HG03108 (cell line): ENCODE results near the gene PDGFB.

ENCODE experiments used
- ATAC-seq: cut with Tn5 transposase; IDR thresholded peaks from one replicate; pipeline ENCODE4 v1.9.1; 2021; ENCODE audit warnings: moderate library complexity; ENCODE audit not compliant: unreplicated experiment

Gene PDGFB

DNA sequence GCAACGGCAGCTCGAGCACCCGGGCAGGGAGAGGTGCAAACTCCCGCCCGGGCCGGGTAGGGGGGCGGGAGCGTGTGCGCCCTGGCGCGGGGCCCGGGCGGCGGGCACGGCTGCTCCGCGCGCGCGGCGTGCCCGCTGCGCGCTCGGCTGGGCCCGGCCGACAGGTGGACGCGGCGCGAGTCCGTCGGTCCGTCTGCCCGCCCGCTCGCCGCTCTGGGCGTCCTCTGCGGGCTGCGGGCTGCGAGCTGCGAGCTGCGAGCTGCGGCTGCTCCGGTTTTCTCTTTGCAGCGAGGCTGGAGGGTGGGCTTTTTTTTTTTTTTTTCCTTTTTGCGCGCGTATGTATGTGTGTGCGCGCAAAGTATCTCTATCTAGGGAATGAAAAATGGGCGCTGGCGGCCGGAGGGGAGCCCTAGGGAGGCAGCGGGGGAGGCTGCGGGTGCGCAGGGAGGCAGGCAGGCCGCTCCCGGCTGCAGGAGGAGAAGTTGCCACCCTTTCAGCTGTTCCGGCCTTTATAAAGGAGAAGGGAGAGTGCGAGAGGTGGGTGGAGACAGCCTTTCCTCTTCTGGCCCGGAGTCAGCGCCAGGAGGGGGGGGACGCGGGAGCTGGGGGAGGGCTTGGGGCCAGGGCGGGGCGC lies at the start of gene PDGFB:
Gene PDGFB, minus strand, starts transcription at position 487 of the 634 bp plus-strand sequence. CDS start 1,019 bp downstream, outside the sequence.
- no peak for ATAC-seq

DNA sequence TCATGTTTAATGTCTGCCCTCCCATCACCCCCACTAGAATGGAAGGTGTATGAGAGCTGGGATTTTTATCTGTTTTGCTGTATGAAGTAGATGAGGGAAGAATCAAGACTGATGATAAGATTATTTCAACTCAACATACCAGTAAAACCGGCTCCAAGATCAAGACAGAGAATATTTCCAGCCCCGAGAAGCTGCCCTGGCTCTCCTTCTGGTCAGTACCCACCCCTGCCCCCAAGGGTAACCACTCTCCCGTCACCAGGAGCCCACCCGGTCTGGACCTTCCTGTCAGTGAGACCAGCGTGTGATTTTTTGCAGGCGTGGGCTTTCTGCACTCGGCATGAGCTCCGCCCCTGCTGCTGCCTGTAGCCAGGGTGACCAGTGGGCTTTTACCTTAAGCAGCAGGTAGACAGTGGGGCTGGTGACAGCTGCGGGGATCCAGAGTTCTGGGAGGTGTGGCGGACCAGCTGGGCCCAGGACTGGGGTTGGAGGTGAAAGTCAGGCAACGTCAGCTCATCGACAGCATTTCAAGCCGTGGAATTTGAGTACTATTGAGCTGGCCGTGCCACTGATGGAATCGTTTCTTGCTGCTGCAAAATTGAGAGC lies 49.1 kb upstream of the PDGFB start:
- ATAC-seq = no peak

DNA sequence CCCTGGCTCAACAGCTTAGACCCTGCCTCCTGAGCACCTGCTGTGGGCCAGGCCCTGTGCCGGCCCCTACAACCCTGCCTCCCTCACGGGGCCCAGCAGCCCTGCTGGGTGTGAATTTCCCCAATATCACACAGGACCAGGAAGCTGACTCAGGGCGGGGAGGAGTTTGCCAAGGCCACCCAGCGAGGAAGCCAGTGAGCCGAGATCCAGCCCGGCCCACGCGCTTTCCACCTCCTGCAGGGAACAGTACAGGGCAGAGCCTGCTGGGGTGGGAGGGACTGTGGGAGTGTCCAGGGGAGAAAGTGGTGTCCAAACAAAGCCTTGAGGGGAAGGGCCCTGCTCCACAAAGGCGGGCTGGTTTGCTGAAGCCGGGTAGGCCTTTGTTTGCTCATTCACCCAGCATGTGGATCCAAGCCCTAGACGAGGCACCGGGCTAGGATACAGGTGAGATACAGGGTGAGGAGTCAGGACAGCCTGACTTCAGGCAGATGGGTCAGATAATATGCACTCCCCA lies 47.8 kb upstream of the PDGFB start:
- ATAC-seq = no peak

DNA sequence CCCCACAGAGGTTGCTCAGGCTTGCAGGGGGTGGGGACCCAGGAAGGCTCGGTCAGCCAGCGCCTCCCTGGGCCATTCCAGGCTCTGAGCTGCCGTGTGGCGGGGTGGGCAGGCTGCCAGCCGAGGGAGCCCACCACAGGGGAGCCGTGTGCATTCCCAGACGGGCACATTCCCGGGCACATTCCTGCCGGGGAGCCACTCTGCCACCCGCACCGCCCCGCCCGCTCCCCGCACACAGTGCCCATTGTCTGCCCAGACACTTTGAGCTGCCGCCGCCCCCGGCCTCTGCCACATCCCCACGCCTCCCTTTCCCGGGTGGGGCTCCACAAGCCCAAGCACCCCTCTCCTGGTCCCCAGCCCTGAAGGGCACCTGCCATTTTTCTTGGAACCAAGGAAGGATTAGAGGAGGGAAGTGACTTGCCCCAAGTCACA lies 47.3 kb upstream of the PDGFB start:
- no peak for ATAC-seq

DNA sequence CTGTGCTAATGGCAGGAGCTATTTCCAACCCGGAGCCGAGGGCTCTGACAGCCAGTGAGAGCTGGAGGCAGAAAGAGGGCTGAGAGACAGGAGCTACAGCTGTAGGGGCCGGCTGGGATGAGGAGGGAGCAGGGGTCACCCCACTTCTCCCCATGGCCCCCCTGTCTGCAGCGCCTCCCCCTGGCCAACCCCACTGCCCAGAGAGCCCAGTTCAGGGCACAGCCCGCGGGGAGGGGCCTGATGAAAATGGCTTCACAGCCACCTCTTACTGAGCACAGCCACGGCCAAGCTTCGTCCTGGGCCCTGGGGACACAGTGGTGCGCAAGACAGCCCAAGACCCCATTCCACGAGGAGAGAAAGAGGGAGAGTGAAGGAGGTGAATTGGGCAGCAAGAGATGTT lies 46.7 kb upstream of the PDGFB start:
- no peak for ATAC-seq

DNA sequence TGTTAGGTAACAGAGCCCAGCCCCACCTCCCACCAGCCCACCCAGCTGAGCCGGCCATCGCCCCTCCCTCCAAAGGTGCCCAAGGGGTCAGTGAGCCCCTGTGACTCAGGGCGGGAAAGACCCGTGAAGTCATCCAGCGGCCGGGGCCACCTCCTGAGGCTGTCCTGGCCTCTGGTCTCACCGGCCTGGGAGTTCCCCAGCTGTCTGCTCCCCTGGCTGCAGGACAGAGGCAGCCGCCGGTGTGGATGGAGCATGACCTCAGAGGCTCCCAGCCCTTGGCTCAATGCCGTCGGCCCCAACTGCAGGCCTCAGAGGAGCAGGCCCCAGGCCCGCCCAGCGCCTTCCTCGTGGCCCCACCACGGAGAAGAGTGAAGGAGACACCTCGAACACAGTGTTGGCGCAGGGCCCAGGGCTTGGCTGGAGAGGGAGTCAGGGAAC lies 46.0 kb upstream of the PDGFB start:
- no peak for ATAC-seq

DNA sequence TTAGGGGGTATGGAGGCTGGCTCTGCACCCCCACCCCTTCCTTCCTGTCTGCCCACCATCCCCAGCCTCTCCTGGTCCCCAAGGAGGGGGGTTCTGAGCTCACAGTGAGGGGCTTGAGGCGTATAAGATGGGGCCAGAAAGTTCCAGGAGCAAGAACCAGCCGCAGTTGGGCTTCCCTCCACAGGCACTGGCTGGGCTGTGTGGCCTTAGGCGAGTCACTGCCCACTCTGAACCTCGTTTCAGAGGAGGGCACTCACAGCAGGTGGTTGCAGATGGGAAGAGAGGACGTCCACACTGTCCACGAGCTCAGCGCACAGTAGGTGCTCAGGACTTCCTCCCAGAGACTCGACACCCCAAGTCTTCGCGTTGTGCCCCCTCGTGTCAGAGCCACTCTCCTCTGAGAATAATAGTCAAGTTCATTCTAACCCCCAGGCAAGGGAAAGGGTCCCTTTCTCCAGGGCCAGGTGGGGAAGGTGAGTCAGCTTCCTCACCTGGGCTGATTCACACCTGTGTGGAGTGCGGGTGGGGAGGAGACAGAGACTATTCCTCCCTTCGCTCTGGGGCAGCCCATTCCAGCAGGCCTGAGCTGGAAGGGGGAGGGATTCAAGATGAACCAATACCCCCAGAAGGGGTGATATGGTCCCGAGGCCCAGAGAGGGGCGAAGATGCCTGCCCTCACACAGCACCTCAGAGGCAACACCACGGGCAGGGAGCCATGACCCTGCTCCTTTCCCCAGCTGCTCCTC lies 45.4 kb upstream of the PDGFB start:
- no peak for ATAC-seq

DNA sequence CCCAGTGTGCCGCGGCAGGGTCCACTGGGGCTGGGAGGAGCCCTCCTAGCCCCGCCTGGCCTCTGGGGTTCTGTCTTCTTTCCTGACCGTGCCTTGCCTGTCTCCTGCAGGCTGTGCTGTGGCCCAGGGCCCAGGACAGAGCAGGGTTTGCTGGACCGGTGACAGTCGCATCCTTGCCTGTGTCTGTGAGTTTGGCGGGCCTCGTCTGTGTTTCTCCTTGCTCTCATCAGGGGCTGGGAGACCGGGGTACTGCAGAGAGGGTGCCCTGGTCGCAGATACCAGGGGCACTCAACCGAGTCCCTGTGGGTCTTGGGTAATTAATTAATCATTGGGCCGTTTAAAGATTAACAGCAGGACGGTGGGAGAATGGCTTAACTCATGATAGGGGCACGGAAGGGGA lies 44.8 kb upstream of the PDGFB start:
- ATAC-seq = no peak

DNA sequence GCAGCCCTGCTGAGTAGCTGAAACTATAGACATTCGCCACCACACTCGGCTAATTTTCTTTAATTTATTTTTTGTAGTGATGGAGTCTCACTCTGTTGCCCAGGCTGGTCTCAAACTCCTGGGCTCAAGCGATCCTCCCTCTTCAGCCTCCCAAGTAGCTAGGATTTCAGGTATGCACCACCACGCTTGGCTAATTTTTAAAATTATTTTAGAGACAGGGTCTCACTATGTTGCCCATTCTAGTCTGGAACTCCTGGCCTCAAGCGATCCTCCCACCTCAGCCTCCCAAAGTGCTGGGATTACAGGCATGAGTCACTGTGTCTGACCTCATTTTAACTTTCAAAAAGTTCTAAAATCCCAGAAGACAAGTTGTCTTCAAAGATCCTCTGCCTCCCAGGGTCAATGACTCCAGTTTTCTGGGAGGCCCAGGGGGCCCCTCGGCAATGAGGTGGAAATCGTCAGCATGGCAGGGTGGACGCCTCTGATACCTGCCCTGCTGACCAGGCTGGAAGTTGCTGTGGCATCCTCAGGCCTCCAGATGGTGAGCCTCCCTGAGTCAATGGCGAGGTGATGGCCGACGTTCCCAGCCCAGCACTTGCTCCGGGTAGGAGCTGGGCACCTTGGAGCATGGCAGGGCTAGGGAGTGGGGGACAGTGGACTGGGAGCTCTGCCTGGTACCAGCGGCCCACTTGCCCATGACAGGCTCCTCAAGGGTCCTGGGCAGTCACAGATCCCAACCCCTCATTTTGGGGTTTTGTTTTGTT lies 43.5 kb upstream of the PDGFB start:
- no peak for ATAC-seq

DNA sequence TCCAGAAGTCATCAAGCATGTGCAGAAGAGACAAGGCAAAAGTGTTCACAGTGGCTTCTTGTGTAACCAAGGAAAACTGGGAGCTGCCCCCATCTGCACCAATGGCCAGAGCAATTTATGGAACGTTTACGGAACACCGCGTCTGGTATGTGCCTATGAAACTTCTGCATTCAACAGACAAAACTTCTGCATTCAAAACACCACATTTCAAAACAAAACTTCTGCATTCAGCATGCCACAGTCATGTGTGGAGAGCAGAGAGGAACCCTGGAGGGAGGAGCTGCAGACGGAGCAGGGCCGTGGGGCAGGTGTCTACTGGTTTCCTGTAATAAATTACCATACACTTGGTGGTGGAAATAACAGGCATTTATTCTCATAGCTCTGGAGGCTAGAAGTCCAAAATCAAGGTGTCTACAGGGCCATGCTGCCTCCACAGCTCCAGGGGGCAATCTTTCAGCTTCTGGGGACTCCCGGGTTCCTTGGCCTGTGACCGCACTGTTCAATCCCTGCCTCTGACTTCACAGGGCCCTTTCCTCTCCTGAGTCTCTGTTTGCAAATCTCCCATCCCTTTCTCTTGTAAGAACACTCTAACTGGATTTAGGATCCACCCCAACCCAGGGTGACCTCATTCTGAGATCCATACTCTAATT lies 42.4 kb upstream of the PDGFB start:
- no peak for ATAC-seq

DNA sequence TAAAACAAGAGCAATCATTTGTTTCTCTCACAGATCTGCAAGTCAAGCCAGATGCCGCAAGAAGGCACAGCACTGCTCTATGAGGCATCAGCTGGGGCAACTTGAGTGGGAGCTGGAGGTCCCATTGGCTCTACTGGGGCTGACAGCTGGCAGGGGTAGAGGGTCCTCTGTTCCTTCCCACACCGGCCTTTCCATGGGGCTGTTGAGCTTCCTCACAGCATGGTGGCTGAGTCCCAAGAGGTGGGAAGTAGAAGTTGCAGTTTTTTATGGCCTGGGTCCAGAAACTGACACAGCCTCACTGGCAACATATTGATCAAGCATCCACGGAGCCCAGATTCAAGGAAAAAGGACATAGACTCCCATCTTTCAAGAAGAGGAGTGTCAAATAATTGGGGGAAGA lies 40.2 kb upstream of the PDGFB start:
- ATAC-seq = no peak

DNA sequence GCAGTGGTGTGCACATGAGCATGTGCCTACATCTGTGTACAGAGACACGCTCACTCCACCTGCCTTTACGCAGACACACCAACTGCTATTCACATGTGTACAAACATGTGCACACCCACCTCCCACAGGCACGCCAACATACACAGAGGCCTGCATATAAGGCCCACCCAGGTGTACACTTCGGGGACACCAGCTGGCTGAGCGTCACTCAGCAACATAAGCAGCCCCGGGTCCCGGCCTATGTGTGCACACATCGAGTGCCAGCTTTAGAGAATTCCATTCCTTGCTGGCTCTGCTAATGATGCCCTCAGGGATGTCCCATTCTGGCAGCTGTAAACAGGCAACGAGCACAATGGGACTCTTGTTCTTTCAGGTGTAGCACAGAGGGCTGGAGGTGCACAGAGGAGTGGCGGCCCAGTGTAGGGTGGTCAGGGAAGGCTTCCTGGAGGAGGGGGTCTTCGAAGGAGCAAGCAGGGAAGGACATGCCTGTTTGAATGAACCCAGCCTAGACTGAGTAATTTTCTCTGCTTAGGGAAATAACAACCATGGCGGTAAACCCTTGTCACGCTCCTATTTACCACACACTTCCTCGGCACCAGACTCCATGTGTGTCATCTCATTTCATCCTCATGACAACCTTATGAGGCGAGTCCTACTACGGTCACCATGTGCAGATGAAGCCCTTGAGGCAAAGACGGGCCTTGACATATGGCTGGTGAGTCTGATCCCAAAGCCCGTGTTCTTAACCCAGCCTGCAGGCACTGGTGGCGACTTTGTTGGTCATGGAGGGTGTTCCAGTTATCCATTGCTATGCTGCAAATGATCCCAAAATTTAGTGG lies 39.6 kb upstream of the PDGFB start:
- no peak for ATAC-seq

DNA sequence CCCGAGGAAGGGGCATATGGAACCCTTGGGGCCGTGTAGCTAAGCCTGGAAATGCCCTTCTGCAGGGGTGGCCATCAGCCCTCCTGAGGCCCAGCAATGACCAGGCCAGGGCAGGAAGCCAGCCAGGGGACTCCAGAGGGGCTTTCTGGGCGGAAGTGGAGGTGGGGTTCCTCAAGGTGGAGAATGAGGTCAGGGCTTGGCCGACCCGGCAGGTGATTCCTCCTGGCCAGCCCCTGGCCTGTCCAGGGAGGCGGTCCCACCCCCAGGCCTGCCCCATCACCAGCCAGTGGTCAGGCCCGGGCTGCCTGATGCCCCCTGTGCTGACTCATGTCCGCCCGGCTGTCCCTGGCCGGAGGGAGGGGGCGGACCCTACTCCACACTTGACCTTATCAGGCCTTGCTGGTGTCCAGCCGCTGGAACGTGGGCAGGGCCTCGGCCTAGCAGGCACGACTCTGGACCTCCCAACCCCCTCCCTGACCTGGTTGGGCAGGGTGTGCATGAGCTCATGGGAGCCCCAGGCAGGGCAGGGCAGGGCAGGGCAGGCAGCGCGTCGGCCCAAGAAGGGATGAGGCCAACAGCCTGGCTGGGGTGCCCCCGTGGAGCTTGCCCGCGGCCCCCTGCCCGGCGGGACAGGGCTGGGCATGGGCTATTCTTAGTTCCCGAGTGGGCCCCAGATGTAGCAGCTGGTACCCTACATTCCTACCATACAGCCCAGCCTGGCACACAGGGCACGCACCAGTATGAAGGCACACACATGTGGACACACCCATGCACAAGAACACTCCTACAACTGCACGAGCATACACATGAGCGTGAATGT lies 38.8 kb upstream of the PDGFB start:
- ATAC-seq = no peak

DNA sequence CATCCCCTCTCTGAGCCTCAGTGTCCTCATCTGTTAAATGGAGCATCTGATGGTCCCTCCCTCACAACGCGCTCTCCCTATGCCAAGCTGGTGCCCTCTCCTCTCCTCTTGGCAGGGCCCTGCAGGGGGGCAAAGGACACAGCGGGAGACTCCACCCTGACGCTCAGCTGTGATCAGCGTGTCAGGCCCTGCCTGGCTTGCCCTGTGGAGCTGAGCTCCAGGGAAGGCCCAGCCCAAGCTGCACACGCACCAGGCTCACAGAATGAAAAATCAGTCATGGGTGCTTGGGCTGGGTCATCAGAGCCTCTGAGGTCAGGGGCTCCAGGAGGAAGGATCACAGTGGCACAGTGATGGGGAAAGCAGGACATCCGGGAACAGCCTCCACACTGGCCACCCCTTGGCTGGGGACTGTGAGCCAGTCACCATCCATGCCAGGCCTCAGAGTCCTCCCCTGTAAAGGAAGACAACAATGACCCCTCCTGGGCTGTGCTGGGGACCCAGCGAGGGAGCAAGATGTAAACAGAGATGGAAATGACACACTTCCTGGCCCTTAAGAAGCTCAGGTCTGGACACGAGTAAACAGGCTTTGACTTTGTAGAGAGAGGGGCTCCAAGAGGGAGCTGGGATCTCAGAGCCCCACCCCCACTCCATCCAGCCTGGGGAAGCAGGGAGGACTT lies 38.0 kb upstream of the PDGFB start:
- ATAC-seq = no peak

DNA sequence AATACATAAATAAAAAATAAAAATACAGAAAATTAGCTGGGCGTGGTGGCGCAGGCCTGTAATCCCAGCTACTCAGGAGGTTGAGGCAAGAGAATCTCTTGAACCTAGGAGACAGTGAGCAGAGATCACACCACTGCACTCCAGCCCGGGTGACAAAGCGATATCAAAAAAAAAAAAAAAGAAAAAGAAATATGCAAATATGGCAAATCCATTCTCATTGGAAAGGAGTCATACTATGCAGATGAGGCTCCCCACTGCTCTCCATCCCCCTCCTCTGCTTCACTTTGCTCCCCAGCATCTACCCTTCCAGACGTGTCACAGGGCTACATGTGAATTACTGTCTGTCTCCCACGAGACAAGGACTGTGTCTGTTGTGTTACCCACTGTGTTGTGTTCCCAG lies 36.3 kb upstream of the PDGFB start:
- ATAC-seq = no peak

DNA sequence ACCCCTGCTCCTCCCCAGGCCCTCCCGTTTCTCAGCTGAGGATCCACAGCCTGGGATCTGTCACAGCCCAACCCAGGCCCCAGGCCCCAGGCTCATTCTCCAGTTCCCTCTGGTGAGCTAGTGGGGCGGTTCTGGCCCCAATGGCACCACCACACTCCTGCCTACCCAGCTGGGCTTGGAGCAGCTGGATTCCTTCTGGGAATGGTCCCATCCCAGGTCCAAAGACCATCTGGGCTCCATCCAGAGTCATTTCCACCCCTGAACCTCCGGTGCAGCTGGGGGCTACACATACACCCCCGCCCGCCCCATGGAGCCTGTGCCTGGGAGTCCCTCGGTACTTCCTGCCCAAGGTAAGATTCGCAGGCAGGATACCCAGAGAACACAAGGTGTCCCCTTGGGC lies 35.5 kb upstream of the PDGFB start:
- no peak for ATAC-seq

DNA sequence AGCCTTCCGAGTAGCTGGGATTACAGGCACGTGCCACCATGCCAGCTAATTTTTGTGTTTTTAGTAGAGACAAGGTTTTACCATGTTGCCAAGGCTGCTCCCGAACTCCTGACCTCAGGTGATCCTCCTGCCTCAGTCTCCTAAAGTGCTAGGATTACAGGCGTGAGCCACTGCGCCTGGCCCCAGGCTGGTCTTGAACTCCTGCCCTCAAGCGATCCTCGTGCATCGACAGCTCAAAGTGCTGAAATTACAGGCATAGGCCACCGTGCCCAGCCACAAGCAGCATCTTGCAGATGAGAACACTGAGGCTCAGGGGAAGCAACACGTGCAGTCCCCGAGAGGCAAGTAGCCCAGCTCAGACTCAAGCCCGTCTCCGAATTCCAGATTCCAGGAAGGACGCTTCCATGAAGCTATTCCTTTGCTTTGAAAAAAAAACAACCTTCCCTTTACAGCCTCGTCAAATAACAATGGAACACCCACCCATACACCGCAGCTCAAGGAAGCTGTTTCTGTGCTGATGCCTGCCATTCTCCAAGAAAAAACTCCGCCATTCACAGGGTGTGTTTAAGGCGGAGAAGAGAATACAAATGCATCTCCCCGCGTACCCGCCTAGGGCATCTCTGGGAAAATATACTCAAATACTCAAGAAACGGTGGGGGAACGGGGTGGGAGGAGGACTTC lies 34.5 kb upstream of the PDGFB start:
- ATAC-seq = no peak

DNA sequence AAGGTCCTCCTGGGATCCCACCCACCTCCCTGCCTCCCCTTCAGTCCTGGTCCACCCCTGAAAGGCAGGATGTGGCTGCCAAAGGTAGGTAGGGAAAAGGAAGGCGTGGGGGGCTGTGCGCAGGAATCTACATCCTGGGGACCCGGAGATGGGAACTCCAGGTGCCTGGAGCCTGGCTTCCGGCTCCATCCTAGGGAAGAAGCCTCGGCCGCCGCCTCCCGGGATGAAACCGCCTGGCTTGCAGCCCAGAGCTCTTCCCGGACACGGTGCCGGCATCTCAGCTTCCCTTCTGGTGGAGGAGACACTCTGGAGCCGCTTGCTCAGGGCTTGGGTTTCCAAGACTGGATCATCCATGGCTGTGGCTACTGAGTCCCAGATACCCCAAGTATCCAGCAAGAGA lies 33.3 kb upstream of the PDGFB start:
- ATAC-seq = no peak
